Karpas-422 (cell line): ENCODE measurements around the gene TSC22D3. TPM values are rescaled to one million over a fixed set of nuclear protein-coding genes. Genes with fewer than 3 reads are reported as not detected.

Experiments used
- DNase-seq: peaks from one replicate; pipeline ENCODE4 v3.0.0-alpha.2; 2015
- H2AFZ ChIP-seq: fragments of 200-600 bp; sonication (generic); 2 replicates; pipeline ENCODE4 v1.6.1; 2014; ENCODE audit warnings: antibody characterized with exemption, low read length, mixed read lengths
- H3K27ac ChIP-seq: fragments of 200-600 bp; sonication (generic); 2 replicates; pipeline ENCODE4 v1.5.1; 2014; ENCODE audit warnings: mild to moderate bottlenecking, low read length, moderate library complexity
- H3K27me3 ChIP-seq: fragments of 200-600 bp; sonication (generic); 2 replicates; pipeline ENCODE4 v1.6.1; 2014; ENCODE audit warnings: low read length, mixed read lengths
- H3K36me3 ChIP-seq: fragments of 200-600 bp; sonication (generic); 2 replicates; pipeline ENCODE4 v1.6.1; 2014; ENCODE audit warnings: low read length, mixed read lengths; ENCODE audit not compliant: insufficient read depth
- H3K4me1 ChIP-seq: fragments of 200-600 bp; sonication (generic); 2 replicates; pipeline ENCODE4 v1.6.1; 2014; ENCODE audit warnings: mild to moderate bottlenecking, low read length, mixed read lengths
- H3K4me2 ChIP-seq: fragments of 200-600 bp; sonication (generic); 2 replicates; pipeline ENCODE4 v1.6.1; 2014; ENCODE audit warnings: low read length, low read depth, mild to moderate bottlenecking; ENCODE audit not compliant: poor library complexity, severe bottlenecking
- H3K4me3 ChIP-seq: fragments of 200-600 bp; sonication (generic); 2 replicates; pipeline ENCODE4 v1.5.1; 2014; ENCODE audit warnings: mild to moderate bottlenecking, antibody characterized with exemption, low read length, mixed read lengths
- H3K79me2 ChIP-seq: fragments of 200-600 bp; sonication (generic); 2 replicates; pipeline ENCODE4 v1.6.1; 2014; ENCODE audit warnings: mild to moderate bottlenecking, low read length, mixed read lengths
- H3K9ac ChIP-seq: fragments of 200-600 bp; sonication (generic); 2 replicates; pipeline ENCODE4 v1.6.0; 2014; ENCODE audit warnings: low read length
- H3K9me2 ChIP-seq: fragments of 200-600 bp; sonication (generic), shearing (Covaris generic); replicated peaks from 2 replicates; pipeline ENCODE4 v1.6.0; 2014; ENCODE audit warnings: mild to moderate bottlenecking, low read length, moderate library complexity; ENCODE audit not compliant: insufficient read depth
- H3K9me3 ChIP-seq: fragments of 300-700, 200-600 bp; sonication (generic); 2 replicates; pipeline ENCODE4 v1.6.1; 2014; ENCODE audit warnings: low read length, mixed read lengths
- H4K20me1 ChIP-seq: fragments of 200-600 bp; sonication (generic); 2 replicates; pipeline ENCODE4 v1.6.1; 2014; ENCODE audit warnings: mild to moderate bottlenecking, antibody characterized with exemption, low read length, low read depth; ENCODE audit not compliant: insufficient read depth
- total RNA-seq: library from RNA; depleted of rRNA; stranded (reverse); fragments of >200 nt; shearing (Covaris generic); gene quantifications from 2 replicates; pipeline ENCODE4 v1.2.3, GENCODE V29; 2014; ENCODE audit warnings: low replicate concordance

TSC22D3 gene
- total RNA-seq, 1 experiment from 2014 or later = 266 TPM

GRCh38 chrX:107708762-107709161 is 66.8 kb downstream of the TSC22D3 start:
- Histone ChIP-seq H3K9me2 (no peaks in the 10 kb centered on the region), H2AFZ (no peak overlapping the region), H3K79me2 (no peaks in the 10 kb centered on the region), H3K4me1 (peaks cover 42% of the 10 kb centered on the region), H3K9me3 (no peaks in the 10 kb centered on the region), H3K4me2 (no peak overlapping the region), H3K4me3 (no peak overlapping the region), H3K36me3 (0 out of 2 replicates have a peak, but pooled peaks cover 1% of the 10 kb centered on the region), H3K9ac (no peak overlapping the region), H3K27ac (no peak overlapping the region), H3K27me3 (no peaks in the 10 kb centered on the region), H4K20me1 (no peaks in the 10 kb centered on the region)
- no peak for DNase-seq

DNA sequence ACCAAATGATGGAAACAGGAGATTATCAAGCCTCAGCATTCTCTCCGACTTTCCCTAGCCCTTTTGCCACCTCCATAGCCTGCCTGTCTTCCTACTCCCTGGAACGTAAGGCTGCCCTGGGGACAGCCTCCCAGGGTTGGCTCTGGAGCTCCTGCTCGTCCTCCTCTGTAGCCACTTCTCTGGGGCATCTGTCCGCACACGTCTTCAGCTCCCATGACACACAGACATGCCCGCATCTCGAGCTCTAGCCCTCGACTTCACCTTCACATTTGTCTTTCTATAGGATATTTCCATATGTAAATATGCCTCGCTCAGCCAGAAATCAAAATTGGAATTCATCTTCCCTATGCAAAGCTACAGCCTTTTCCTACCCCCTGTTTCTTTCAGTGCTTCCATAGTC is 67.7 kb downstream of the TSC22D3 start:
- no peak for DNase-seq
- no peaks in the 10 kb centered on the region for H3K36me3 ChIP-seq
- no peak overlapping the region for H2AFZ ChIP-seq
- no peaks in the 10 kb centered on the region for H3K27me3 ChIP-seq
- no peak overlapping the region for H3K27ac ChIP-seq
- no peaks in the 10 kb centered on the region for H3K9me3 ChIP-seq
- H3K4me3 ChIP-seq = no peak overlapping the region
- no peaks in the 10 kb centered on the region for H3K9me2 ChIP-seq
- no peak overlapping the region for H3K4me2 ChIP-seq
- no peak overlapping the region for H3K9ac ChIP-seq
- H4K20me1 ChIP-seq = no peaks in the 10 kb centered on the region
- no peaks in the 10 kb centered on the region for H3K79me2 ChIP-seq
- H3K4me1 ChIP-seq = peaks cover 33% of the 10 kb centered on the region

DNA sequence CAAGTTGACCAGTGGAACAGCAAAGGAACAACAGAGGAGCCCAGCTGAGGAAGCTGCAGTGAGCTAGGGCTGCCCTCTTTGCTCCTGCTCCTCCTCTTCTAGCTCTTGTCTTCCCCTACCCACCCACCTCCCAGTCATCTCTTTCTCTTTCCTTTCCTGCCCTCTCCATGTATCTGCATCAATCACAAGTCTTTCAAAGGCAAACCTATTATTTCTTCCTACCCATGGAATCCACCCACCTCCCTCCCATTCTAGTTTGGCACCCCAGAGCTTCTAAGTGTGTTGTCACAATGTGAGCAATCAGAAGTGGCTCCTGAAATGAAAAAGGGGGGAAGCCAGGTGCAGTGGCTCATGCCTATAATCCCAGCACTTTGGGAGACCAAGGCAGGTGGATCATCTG is 69.3 kb downstream of the TSC22D3 start:
- DNase-seq = peak; percentile 29
- H3K4me1 ChIP-seq = peaks cover 23% of the 10 kb centered on the region
- H3K9me3 ChIP-seq = no peaks in the 10 kb centered on the region
- no peaks in the 10 kb centered on the region for H3K9me2 ChIP-seq
- H2AFZ ChIP-seq = no peak overlapping the region
- no peak overlapping the region for H3K9ac ChIP-seq
- H3K79me2 ChIP-seq = no peaks in the 10 kb centered on the region
- no peak overlapping the region for H3K4me2 ChIP-seq
- no peaks in the 10 kb centered on the region for H3K36me3 ChIP-seq
- H3K4me3 ChIP-seq = no peak overlapping the region
- no peaks in the 10 kb centered on the region for H4K20me1 ChIP-seq
- H3K27me3 ChIP-seq = no peaks in the 10 kb centered on the region
- no peak overlapping the region for H3K27ac ChIP-seq

- Histone ChIP-seq H3K9ac (no peak overlapping the region), H3K4me2 (no peak overlapping the region), H3K27ac (no peak overlapping the region), H3K4me3 (no peak overlapping the region), H3K9me3 (no peaks in the 10 kb centered on the region), H3K4me1 (peaks cover 23% of the 10 kb centered on the region), H3K36me3 (no peaks in the 10 kb centered on the region), H3K9me2 (no peaks in the 10 kb centered on the region), H3K27me3 (no peaks in the 10 kb centered on the region), H3K79me2 (no peaks in the 10 kb centered on the region), H2AFZ (no peak overlapping the region), H4K20me1 (no peaks in the 10 kb centered on the region)
- no peak for DNase-seq
Observed at GRCh38 chrX:107704587-107704986, 71.0 kb downstream of the TSC22D3 start.

- Histone ChIP-seq H3K9me2 (no peaks in the 10 kb centered on the region), H3K4me2 (no peak overlapping the region), H3K79me2 (no peaks in the 10 kb centered on the region), H2AFZ (no peak overlapping the region), H3K4me1 (peaks cover 23% of the 10 kb centered on the region), H3K27ac (no peak overlapping the region), H3K9me3 (no peaks in the 10 kb centered on the region), H3K4me3 (no peak overlapping the region), H3K9ac (no peak overlapping the region), H3K36me3 (no peaks in the 10 kb centered on the region), H4K20me1 (no peaks in the 10 kb centered on the region), H3K27me3 (no peaks in the 10 kb centered on the region)
- no peak for DNase-seq
Observed at GRCh38 chrX:107704181-107704580, 71.4 kb downstream of the TSC22D3 start.

- Histone ChIP-seq H3K27ac (no peak overlapping the region), H3K27me3 (no peaks in the 10 kb centered on the region), H3K4me2 (no peak overlapping the region), H3K4me1 (peaks cover 18% of the 10 kb centered on the region), H3K9me2 (no peaks in the 10 kb centered on the region), H2AFZ (no peak overlapping the region), H4K20me1 (no peaks in the 10 kb centered on the region), H3K79me2 (no peaks in the 10 kb centered on the region), H3K9me3 (no peaks in the 10 kb centered on the region), H3K4me3 (no peak overlapping the region), H3K36me3 (no peaks in the 10 kb centered on the region), H3K9ac (no peak overlapping the region)
- DNase-seq = peak; percentile 40
Observed at GRCh38 chrX:107701493-107702121, 74.0 kb downstream of the TSC22D3 start.

- Histone ChIP-seq H3K4me1 (peaks cover 18% of the 10 kb centered on the region), H4K20me1 (no peaks in the 10 kb centered on the region), H3K4me2 (peak overlapping the region; percentile 19), H3K9me2 (no peaks in the 10 kb centered on the region), H3K27me3 (no peaks in the 10 kb centered on the region), H3K27ac (no peak overlapping the region), H2AFZ (no peak overlapping the region), H3K79me2 (no peaks in the 10 kb centered on the region), H3K36me3 (no peaks in the 10 kb centered on the region), H3K9ac (no peak overlapping the region), H3K4me3 (no peak overlapping the region), H3K9me3 (no peaks in the 10 kb centered on the region)
- no peak for DNase-seq
Observed at GRCh38 chrX:107700790-107701189, 74.8 kb downstream of the TSC22D3 start.

DNA sequence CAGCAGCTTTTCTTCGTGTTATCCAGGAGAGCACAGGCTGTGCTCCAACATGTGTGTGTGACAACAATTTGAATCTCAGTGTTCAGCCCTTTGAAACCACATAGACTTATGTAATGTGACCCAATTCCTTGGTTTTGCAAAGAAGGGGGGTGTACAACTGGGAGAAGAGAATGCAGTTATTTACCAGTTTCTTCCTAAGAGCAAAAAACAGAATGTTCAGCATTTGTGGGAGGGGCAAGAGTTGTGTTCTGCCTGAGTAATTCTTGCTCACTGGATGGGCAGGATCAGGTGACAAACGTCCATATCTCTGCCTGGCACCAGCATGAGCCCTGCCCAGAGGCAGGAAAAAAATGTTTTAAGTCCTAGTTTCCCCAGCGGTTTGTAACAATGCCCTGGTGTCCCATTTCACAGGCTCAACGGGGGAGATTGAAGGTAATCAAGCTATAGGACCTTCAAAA is 75.2 kb downstream of the TSC22D3 start:
- no peaks in the 10 kb centered on the region for H4K20me1 ChIP-seq
- H3K4me1 ChIP-seq = peaks cover 18% of the 10 kb centered on the region
- no peaks in the 10 kb centered on the region for H3K9me3 ChIP-seq
- no peaks in the 10 kb centered on the region for H3K9me2 ChIP-seq
- H3K27me3 ChIP-seq = no peaks in the 10 kb centered on the region
- H3K27ac ChIP-seq = no peak overlapping the region
- DNase-seq = peak; percentile 41
- H3K36me3 ChIP-seq = no peaks in the 10 kb centered on the region
- H2AFZ ChIP-seq = no peak overlapping the region
- H3K79me2 ChIP-seq = no peaks in the 10 kb centered on the region
- no peak overlapping the region for H3K9ac ChIP-seq
- H3K4me2 ChIP-seq = peak overlapping the region; percentile 19
- no peak overlapping the region for H3K4me3 ChIP-seq
